Glutamatergic neuron (in vitro differentiated cells): ENCODE data around the gene BMPR1A. TPM values are rescaled to one million over a fixed set of nuclear protein-coding genes. Genes with fewer than 3 reads are reported as not detected.

Source experiments
- DNase-seq: peaks from one replicate; pipeline ENCODE4 v3.0.0; 2022
- H3K27ac Mint-ChIP-seq: one replicate; pipeline ENCODE4 v1.8.0; 2020; ENCODE audit warnings: mild to moderate bottlenecking, mixed read lengths, inconsistent platforms; ENCODE audit not compliant: unreplicated experiment
- H3K27me3 Mint-ChIP-seq: one replicate; pipeline ENCODE4 v1.8.0; 2020; ENCODE audit warnings: mild to moderate bottlenecking, moderate library complexity, mixed read lengths, inconsistent platforms; ENCODE audit not compliant: unreplicated experiment
- H3K36me3 Mint-ChIP-seq: one replicate; pipeline ENCODE4 v1.8.0; 2020; ENCODE audit warnings: mild to moderate bottlenecking, mixed read lengths, inconsistent platforms; ENCODE audit not compliant: unreplicated experiment
- H3K4me1 Mint-ChIP-seq: one replicate; pipeline ENCODE4 v1.8.0; 2020; ENCODE audit warnings: mild to moderate bottlenecking, low read depth, mixed read lengths, inconsistent platforms; ENCODE audit not compliant: unreplicated experiment
- H3K4me3 Mint-ChIP-seq: one replicate; pipeline ENCODE4 v1.8.0; 2020; ENCODE audit warnings: mild to moderate bottlenecking, mixed read lengths, inconsistent platforms; ENCODE audit not compliant: unreplicated experiment
- H3K9me3 Mint-ChIP-seq: one replicate; pipeline ENCODE4 v1.8.0; 2020; ENCODE audit warnings: mild to moderate bottlenecking, moderate library complexity, mixed read lengths, inconsistent platforms; ENCODE audit not compliant: unreplicated experiment
- total RNA-seq: library from RNA; stranded (reverse); fragmentation: NEBNext Ultra II Directional; extraction: Animal tissue kit (Norgen Biotek cat#: 25700); gene quantifications from one replicate; pipeline ENCODE4 v1.2.1, GENCODE V29; 2021; ENCODE audit not compliant: unreplicated experiment
- TF ChIP-seq, protein P1 (sequence below): fragments of 200-600 bp; sonication (generic); IDR thresholded peaks from one replicate; pipeline ENCODE4 v1.5.0; 2021; ENCODE audit not compliant: partially characterized antibody, unreplicated experiment

The BMPR1A gene
- total RNA-seq, 1 donor from 2014 or later: 27.7 TPM

GRCh38 chr10:86813982-86814381, 57.6 kb downstream of the BMPR1A start:
- H3K36me3 Mint-ChIP-seq: no peaks in the 10 kb centered on the region
- H3K4me1 Mint-ChIP-seq: peaks cover 4% of the 10 kb centered on the region
- no peak for DNase-seq

DNA sequence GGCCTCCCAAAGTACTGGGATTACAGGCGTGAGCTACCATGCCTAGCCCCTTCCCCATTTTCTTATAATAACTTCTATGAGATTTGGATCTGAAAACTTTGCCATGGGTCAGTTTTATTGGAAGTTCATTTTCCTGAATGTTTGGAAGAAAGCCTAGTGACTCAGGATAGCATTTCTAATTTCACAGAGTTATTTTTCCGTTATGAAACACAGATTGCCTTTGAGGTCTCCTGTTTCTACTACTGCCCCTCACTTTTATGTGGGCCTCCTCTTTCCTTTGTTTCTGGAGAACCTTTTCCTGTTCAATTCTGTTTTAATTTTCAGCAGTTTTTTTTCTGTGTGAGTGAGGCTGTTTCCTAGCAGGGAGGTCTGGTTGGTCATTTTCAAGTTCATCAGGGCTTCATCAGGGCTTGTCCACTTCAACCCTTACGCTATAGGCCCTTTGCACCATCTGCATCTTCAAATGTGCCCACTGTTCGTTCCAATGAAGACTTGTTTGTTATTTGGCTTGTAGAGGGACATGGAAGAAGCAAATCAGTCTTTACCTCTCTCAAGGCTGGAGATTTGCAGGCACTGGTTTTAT, 58.7 kb downstream of the BMPR1A start:
- H3K4me1 Mint-ChIP-seq: peaks cover 4% of the 10 kb centered on the region

More at GRCh38 chr10:86813982-86814381, 57.6 kb downstream of the BMPR1A start:
- TF ChIP-seq, protein P1, sequence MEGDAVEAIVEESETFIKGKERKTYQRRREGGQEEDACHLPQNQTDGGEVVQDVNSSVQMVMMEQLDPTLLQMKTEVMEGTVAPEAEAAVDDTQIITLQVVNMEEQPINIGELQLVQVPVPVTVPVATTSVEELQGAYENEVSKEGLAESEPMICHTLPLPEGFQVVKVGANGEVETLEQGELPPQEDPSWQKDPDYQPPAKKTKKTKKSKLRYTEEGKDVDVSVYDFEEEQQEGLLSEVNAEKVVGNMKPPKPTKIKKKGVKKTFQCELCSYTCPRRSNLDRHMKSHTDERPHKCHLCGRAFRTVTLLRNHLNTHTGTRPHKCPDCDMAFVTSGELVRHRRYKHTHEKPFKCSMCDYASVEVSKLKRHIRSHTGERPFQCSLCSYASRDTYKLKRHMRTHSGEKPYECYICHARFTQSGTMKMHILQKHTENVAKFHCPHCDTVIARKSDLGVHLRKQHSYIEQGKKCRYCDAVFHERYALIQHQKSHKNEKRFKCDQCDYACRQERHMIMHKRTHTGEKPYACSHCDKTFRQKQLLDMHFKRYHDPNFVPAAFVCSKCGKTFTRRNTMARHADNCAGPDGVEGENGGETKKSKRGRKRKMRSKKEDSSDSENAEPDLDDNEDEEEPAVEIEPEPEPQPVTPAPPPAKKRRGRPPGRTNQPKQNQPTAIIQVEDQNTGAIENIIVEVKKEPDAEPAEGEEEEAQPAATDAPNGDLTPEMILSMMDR: no peak
- Mint-ChIP-seq H3K4me3 (no peak overlapping the region), H3K27me3 (no peaks in the 10 kb centered on the region), H3K9me3 (no peaks in the 10 kb centered on the region), H3K27ac (no peak overlapping the region)

DNA sequence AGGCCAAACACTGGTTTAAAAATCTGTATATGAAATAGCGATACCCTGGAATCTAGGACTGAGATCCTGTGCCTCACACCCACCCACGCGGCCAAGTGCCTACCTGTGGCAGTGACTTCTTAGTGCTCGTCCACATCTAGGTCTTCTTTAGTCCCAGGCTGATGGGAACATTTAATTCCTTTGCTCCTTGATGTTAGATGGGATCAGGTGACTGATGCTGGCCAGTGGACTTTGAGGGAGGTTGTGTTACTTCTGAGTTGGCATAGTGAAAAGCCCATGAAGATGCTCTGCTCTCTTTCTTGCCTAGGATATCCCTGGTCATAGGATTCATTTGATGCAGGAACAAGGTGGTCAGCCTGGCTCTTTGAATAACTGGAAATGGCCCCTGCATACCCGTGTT, 59.2 kb downstream of the BMPR1A start:
- Mint-ChIP-seq H3K27me3 (no peaks in the 10 kb centered on the region), H3K27ac (no peak overlapping the region), H3K4me3 (no peak overlapping the region), H3K36me3 (no peaks in the 10 kb centered on the region), H3K9me3 (no peaks in the 10 kb centered on the region), H3K4me1 (peaks cover 4% of the 10 kb centered on the region)
- DNase-seq: no peak
- TF ChIP-seq, protein P1: no peak

More for the DNA sequence above, 58.7 kb downstream of the BMPR1A start:
- TF ChIP-seq, protein P1: no peak
- H3K9me3 Mint-ChIP-seq: no peaks in the 10 kb centered on the region
- H3K27me3 Mint-ChIP-seq: no peaks in the 10 kb centered on the region
- H3K36me3 Mint-ChIP-seq: no peaks in the 10 kb centered on the region
- no peak overlapping the region for H3K4me3 Mint-ChIP-seq
- H3K27ac Mint-ChIP-seq: no peak overlapping the region
- no peak for DNase-seq

- H3K4me1 Mint-ChIP-seq: peaks cover 4% of the 10 kb centered on the region
- H3K27me3 Mint-ChIP-seq: no peaks in the 10 kb centered on the region
- H3K27ac Mint-ChIP-seq: no peak overlapping the region
- H3K9me3 Mint-ChIP-seq: no peaks in the 10 kb centered on the region
- no peaks in the 10 kb centered on the region for H3K36me3 Mint-ChIP-seq
- no peak for DNase-seq
- TF ChIP-seq, protein P1: no peak
- H3K4me3 Mint-ChIP-seq: no peak overlapping the region
Measured at GRCh38 chr10:86817246-86817645, 60.8 kb downstream of the BMPR1A start.

GRCh38 chr10:86819567-86819966, 63.1 kb downstream of the BMPR1A start:
- TF ChIP-seq, protein P1: no peak
- Mint-ChIP-seq H3K27ac (no peak overlapping the region), H3K27me3 (no peaks in the 10 kb centered on the region), H3K4me3 (no peak overlapping the region), H3K36me3 (no peaks in the 10 kb centered on the region), H3K4me1 (peaks cover 12% of the 10 kb centered on the region), H3K9me3 (no peaks in the 10 kb centered on the region)
- DNase-seq: no peak
